Measurements from ENCODE around the gene CCDC28B. TPM values are rescaled to one million over a fixed set of nuclear protein-coding genes. Genes with fewer than 3 reads are reported as not detected.

Gene CCDC28B
- total and polyA plus RNA-seq, 2 of the 13 experiments (the other 11 are each of a cell fraction or from before 2014, with no cell fraction given) = 2.6 to 3.5 TPM

GRCh38 chr1:32223683-32224082 is 23.3 kb downstream of the CCDC28B start:
- Histone ChIP-seq H3K4me2 (ENCODE audit: low read depth, low read length) (peak overlapping the region; percentile 91), H3K27ac (ENCODE audit: extremely low read length, insufficient read depth, low read length) (peak overlapping the region; percentile 24), H3K4me3 (replicated peaks in 1 of 3; ENCODE audit: insufficient read depth in 1 of 3, low read depth in 2 of 3, low read length in 3 of 3) (0 out of 6 replicates have a peak overlapping the region, but pooled peaks of 1 of the 3 experiments have one; percentile 89), H2AFZ (ENCODE audit: low read length) (no peak overlapping the region), H3K79me2 (ENCODE audit: insufficient read depth, low read length) (peaks cover 29% of the 10 kb centered on the region), H3K9me3 (ENCODE audit: low read length) (no peaks in the 10 kb centered on the region), H3K9ac (ENCODE audit: insufficient read depth, low read depth, low read length) (peak overlapping the region; percentile 91; the same call in 1 of the 2 replicates), H3K36me3 (replicated peaks in 1 of 2; ENCODE audit: control insufficient read depth in 1 of 2, insufficient read depth in 2 of 2, low read length in 2 of 2) (peaks cover 18 to 33% of the 10 kb centered on the region in 2 experiments), H3K27me3 (ENCODE audit: control insufficient read depth in 1 of 2, insufficient read depth in 2 of 2, low read length in 2 of 2) (no peaks in the 10 kb centered on the region; a peak in 2 of 5 replicates), H3K4me1 (ENCODE audit: insufficient read depth, low read length) (peaks cover 29% of the 10 kb centered on the region), H4K20me1 (ENCODE audit: insufficient read depth, low read length) (no peaks in the 10 kb centered on the region; the same call in 1 of the 2 replicates)
- BruUV-seq (replicated peaks) = no TSS peak
- intact Hi-C loops (cut with micrococcal nuclease; ENCODE audit: unreplicated experiment) (no loop called here), in situ Hi-C loops (cut with HindIII; ENCODE audit: extremely low pct_ligation_motif_present, low pct_unique_long_range_greater_than_20kb) (no loop called here)
- TF ChIP-seq STAG1 (CRISPR knock-in tag; IDR thresholded peaks at IDR 0.05) (peak; percentile 34), CTCF (CRISPR knock-in tag; IDR thresholded peaks at IDR 0.05) (peak; percentile 45; the same call in 1 of the 2 replicates), ZNF652 (CRISPR knock-in tag; IDR thresholded peaks at IDR 0.05; ENCODE audit: borderline replicate concordance, low read depth) (no peak), RARA (CRISPR knock-in tag; IDR thresholded peaks at IDR 0.05) (no peak)
- TF ChIP-seq, protein P1, sequence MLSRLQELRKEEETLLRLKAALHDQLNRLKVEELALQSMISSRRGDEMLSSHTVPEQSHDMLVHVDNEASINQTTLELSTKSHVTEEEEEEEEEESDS (CRISPR knock-in tag; IDR thresholded peaks at IDR 0.05; ENCODE audit: borderline replicate concordance) = no peak
- TF ChIP-seq, protein P2, sequence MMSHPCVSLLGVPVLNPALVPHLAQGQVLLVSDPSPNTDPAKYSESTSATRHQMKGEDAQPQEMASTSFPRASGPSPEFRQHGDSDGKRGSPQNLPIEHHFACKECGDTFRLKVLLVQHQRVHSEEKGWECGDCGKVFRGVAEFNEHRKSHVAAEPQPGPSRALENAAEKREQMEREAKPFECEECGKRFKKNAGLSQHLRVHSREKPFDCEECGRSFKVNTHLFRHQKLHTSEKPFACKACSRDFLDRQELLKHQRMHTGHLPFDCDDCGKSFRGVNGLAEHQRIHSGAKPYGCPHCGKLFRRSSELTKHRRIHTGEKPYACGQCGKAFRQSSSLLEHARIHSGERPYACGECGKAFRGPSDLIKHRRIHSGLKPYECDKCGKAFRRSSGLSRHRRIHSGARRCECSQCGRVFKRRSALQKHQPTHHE (CRISPR knock-in tag; IDR thresholded peaks at IDR 0.05; ENCODE audit: borderline replicate concordance) = no peak
- ChIA-PET CTCF (ENCODE audit: low intra/inter-chr PET ratio, low total read pairs) (no interaction called here), POLR2A (interaction anchor here (0.9 to 1.4 kb wide), 2 partner anchors 27 to 99 kb away, joined by 4 to 7 read pairs; no protein-coding TSS in a partner anchor)
- DNase-seq (ENCODE audit: low spot score) (no peak), FAIRE-seq (no peak), ATAC-seq (no peak)
- WGBS (ENCODE audit: low lambda C conversion rate) = 85% methylated on average over 3 of the region's 3 CpGs
